OCI-LY3 (cell line): ENCODE measurements around the gene CMSS1.
"Not testable (repeated sequence)": the region's sequence is repeated elsewhere in the genome, so short reads cannot be mapped to it uniquely, and the experiment has no call there.

ENCODE experiments used
- H2AFZ ChIP-seq: fragments of 200-600, 300-600 bp; shearing (Covaris generic); 2 replicates; pipeline ENCODE4 v1.6.0; 2014; ENCODE audit warnings: antibody characterized with exemption, low read depth, low read length
- H3K27ac ChIP-seq: fragments of 200-600, 300-600 bp; sonication (generic); 2 replicates; pipeline ENCODE4 v1.5.1; 2014; ENCODE audit warnings: mild to moderate bottlenecking, low read length, moderate library complexity, mixed read lengths
- H3K27me3 ChIP-seq: fragments of 200-600, 300-600 bp; sonication (generic); 2 replicates; pipeline ENCODE4 v1.6.1; 2014; ENCODE audit warnings: low read depth, low read length, mixed read lengths
- H3K36me3 ChIP-seq: fragments of 200-600, 300-600 bp; sonication (generic); replicated peaks from 2 replicates; pipeline ENCODE3; 2014; ENCODE audit warnings: low read depth, low read length, mixed read lengths
- H3K4me1 ChIP-seq: fragments of 300-600, 200-600 bp; sonication (generic); 2 replicates; pipeline ENCODE4 v1.6.1; 2014; ENCODE audit warnings: low read length, mixed read lengths
- H3K4me2 ChIP-seq: fragments of 200-600, 300-600 bp; sonication (generic); 2 replicates; pipeline ENCODE4 v1.6.1; 2014; ENCODE audit warnings: low read length, mixed read lengths
- H3K4me3 ChIP-seq: fragments of 300-600, 200-600 bp; sonication (generic); 2 replicates; pipeline ENCODE4 v1.5.1; 2014; ENCODE audit warnings: antibody characterized with exemption, mild to moderate bottlenecking, low read length, moderate library complexity
- H3K79me2 ChIP-seq: fragments of 300-600, 200-600 bp; shearing (Covaris generic); 2 replicates; pipeline ENCODE4 v1.6.1; 2014; ENCODE audit warnings: mild to moderate bottlenecking, low read length, mixed read lengths
- H3K9ac ChIP-seq: fragments of 300-600, 200-600 bp; shearing (Covaris generic); 2 replicates; pipeline ENCODE4 v1.6.0; 2014; ENCODE audit warnings: mild to moderate bottlenecking, low read length, moderate library complexity
- H3K9me3 ChIP-seq: fragments of 200-600, 300-600 bp; shearing (Covaris generic); 2 replicates; pipeline ENCODE4 v1.6.1; 2014; ENCODE audit warnings: low read length, mixed read lengths; ENCODE audit not compliant: insufficient read depth
- H4K20me1 ChIP-seq: fragments of 200-600, 300-600 bp; sonication (generic); 2 replicates; pipeline ENCODE4 v1.6.1; 2016; ENCODE audit warnings: low read length, mixed read lengths; ENCODE audit not compliant: insufficient read depth
- EZH2phosphoT487 ChIP-seq: fragments of 200-600 bp; shearing (Covaris generic); IDR thresholded peaks from 2 replicates; pipeline ENCODE4 v1.6.1; 2018; ENCODE audit warnings: antibody characterized with exemption, mixed run types, low read depth
- TF ChIP-seq, protein P1 (sequence below): fragments of 200-600, 300-600 bp; sonication (generic); IDR thresholded peaks from 2 replicates; pipeline ENCODE4 v1.5.1; 2014; ENCODE audit warnings: antibody characterized with exemption, low read length, low read depth

CMSS1 gene

GRCh38 chr3:100227511-100227921 is 409.9 kb downstream of the CMSS1 start:
- TF ChIP-seq, protein P1, sequence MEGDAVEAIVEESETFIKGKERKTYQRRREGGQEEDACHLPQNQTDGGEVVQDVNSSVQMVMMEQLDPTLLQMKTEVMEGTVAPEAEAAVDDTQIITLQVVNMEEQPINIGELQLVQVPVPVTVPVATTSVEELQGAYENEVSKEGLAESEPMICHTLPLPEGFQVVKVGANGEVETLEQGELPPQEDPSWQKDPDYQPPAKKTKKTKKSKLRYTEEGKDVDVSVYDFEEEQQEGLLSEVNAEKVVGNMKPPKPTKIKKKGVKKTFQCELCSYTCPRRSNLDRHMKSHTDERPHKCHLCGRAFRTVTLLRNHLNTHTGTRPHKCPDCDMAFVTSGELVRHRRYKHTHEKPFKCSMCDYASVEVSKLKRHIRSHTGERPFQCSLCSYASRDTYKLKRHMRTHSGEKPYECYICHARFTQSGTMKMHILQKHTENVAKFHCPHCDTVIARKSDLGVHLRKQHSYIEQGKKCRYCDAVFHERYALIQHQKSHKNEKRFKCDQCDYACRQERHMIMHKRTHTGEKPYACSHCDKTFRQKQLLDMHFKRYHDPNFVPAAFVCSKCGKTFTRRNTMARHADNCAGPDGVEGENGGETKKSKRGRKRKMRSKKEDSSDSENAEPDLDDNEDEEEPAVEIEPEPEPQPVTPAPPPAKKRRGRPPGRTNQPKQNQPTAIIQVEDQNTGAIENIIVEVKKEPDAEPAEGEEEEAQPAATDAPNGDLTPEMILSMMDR, result no peak
- TF ChIP-seq EZH2phosphoT487, result no peak
- H3K4me3 ChIP-seq, result no peak overlapping the region

DNA sequence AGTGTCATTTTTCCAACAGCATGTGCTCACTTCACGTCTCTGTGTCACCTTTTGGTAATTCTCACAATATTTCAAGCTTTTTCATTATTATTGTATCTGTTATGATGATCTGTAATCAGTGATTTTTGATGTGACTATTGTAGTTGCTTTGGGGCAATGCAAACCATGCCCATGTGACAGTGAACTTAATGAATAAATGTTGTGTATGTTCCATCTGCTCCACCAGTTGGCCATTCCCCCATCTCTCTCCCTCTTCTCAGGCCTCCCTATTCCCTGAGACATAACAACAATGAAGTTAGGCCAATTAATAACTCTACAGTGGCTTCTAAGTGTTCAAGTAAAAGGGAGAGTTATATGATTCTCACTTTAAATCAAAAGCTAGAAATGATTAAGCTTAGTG is 410.6 kb downstream of the CMSS1 start:
- Histone ChIP-seq H3K4me2 (no peak overlapping the region), H3K9me3 (no peaks in the 10 kb centered on the region), H3K4me3 (no peak overlapping the region), H4K20me1 (no peaks in the 10 kb centered on the region), H3K4me1 (no peaks in the 10 kb centered on the region), H3K27ac (no peak overlapping the region), H2AFZ (no peak overlapping the region), H3K36me3 (no peaks in the 10 kb centered on the region), H3K9ac (no peak overlapping the region), H3K79me2 (no peaks in the 10 kb centered on the region), H3K27me3 (no peaks in the 10 kb centered on the region)
- TF ChIP-seq EZH2phosphoT487, result no peak
- TF ChIP-seq, protein P1, result no peak

More at GRCh38 chr3:100227511-100227921, 409.9 kb downstream of the CMSS1 start:
- Histone ChIP-seq H3K79me2 (no peaks in the 10 kb centered on the region), H4K20me1 (no peaks in the 10 kb centered on the region), H3K9ac (no peak overlapping the region), H2AFZ (no peak overlapping the region), H3K36me3 (no peaks in the 10 kb centered on the region), H3K9me3 (no peaks in the 10 kb centered on the region), H3K4me1 (no peaks in the 10 kb centered on the region), H3K4me2 (no peak overlapping the region), H3K27me3 (no peaks in the 10 kb centered on the region), H3K27ac (no peak overlapping the region)

- H3K4me3 ChIP-seq, H3K9me3 ChIP-seq, H3K27me3 ChIP-seq, H3K27ac ChIP-seq, H3K4me2 ChIP-seq, H3K4me1 ChIP-seq, H3K79me2 ChIP-seq, H2AFZ ChIP-seq, H3K9ac ChIP-seq, H3K36me3 ChIP-seq, H4K20me1 ChIP-seq: not testable (repeated sequence)
Measured at GRCh38 chr3:100229188-100229587, 411.5 kb downstream of the CMSS1 start.

GRCh38 chr3:100230710-100231109 is 413.0 kb downstream of the CMSS1 start:
- TF ChIP-seq EZH2phosphoT487, result no peak
- TF ChIP-seq, protein P1, result no peak
- no peak overlapping the region for H3K9ac ChIP-seq

More at GRCh38 chr3:100230710-100231109, 413.0 kb downstream of the CMSS1 start:
- Histone ChIP-seq H3K27me3 (no peaks in the 10 kb centered on the region), H3K4me3 (no peak overlapping the region), H3K36me3 (no peaks in the 10 kb centered on the region), H3K9me3 (no peaks in the 10 kb centered on the region), H3K4me2 (no peak overlapping the region), H3K79me2 (no peaks in the 10 kb centered on the region), H2AFZ (no peak overlapping the region), H3K27ac (no peak overlapping the region), H4K20me1 (no peaks in the 10 kb centered on the region), H3K4me1 (no peaks in the 10 kb centered on the region)
